SK-N-SH treated with all-trans-retinoic acid at 6 μM for 48 hours (cell line): ENCODE results near the gene MMP26.

Experiments
- ATAC-seq: fragments of 200-7000 bp; cut with Tn5 transposase; 3 replicates; pipeline ENCODE4 v1.9.1; 2020; ENCODE audit warnings: mild to moderate bottlenecking, moderate library complexity
- ARNTL ChIP-seq: fragments of 450-650 bp; formaldehyde crosslinking; IDR thresholded peaks from 2 replicates; pipeline ENCODE4 v1.5.0; 2020; ENCODE audit warnings: low read depth, mild to moderate bottlenecking, moderate library complexity, borderline replicate concordance
- BACH2 ChIP-seq: fragments of 250-450 bp; sonication (Bioruptor Pico); IDR thresholded peaks from 2 replicates; pipeline ENCODE4 v1.9.0; 2021; ENCODE audit warnings: mild to moderate bottlenecking, borderline replicate concordance
- CSDC2 ChIP-seq: fragments of 250-450 bp; sonication (Bioruptor Pico); IDR thresholded peaks from 2 replicates; pipeline ENCODE4 v1.5.0; 2020; ENCODE audit warnings: mild to moderate bottlenecking, moderate library complexity
- ESRRG ChIP-seq: fragments of 250-450 bp; sonication (Bioruptor Pico); IDR thresholded peaks from 2 replicates; pipeline ENCODE4 v1.6.1; 2021; ENCODE audit warnings: mild to moderate bottlenecking
- GLIS3 ChIP-seq: fragments of 250-450 bp; sonication (Bioruptor Pico); IDR thresholded peaks from 2 replicates; pipeline ENCODE4 v1.5.0; 2020; ENCODE audit warnings: mild to moderate bottlenecking, moderate library complexity
- ISL1 ChIP-seq: fragments of 250-450 bp; sonication (Bioruptor Pico); IDR thresholded peaks from 2 replicates; pipeline ENCODE4 v2.1.2; 2022; ENCODE audit warnings: mild to moderate bottlenecking, moderate library complexity
- OSR1 ChIP-seq: fragments of 250-450 bp; sonication (Bioruptor Pico); IDR thresholded peaks from 2 replicates; pipeline ENCODE4 v1.8.0; 2022; ENCODE audit warnings: moderate library complexity, mild to moderate bottlenecking, inconsistent platforms
- PPARA ChIP-seq: fragments of 250-450 bp; sonication (Bioruptor Pico); IDR thresholded peaks from 2 replicates; pipeline ENCODE4 v1.5.0; 2020; ENCODE audit warnings: mild to moderate bottlenecking, borderline replicate concordance
- RARB ChIP-seq: fragments of 250-450 bp; sonication (Bioruptor Pico); IDR thresholded peaks from 2 replicates; pipeline ENCODE4 v1.8.0; 2021; ENCODE audit warnings: mild to moderate bottlenecking, moderate library complexity
- SNAI2 ChIP-seq: fragments of 250-450 bp; sonication (Bioruptor Pico); IDR thresholded peaks from 2 replicates; pipeline ENCODE4 v1.5.0; 2020; ENCODE audit warnings: mild to moderate bottlenecking, moderate library complexity
- TCF4 ChIP-seq: fragments of 250-450 bp; sonication (Bioruptor Pico); IDR thresholded peaks from 2 replicates; pipeline ENCODE4 v1.8.0; 2021; ENCODE audit warnings: mild to moderate bottlenecking, moderate library complexity, borderline replicate concordance
- TOX ChIP-seq: fragments of 250-450 bp; sonication (Bioruptor Pico); IDR thresholded peaks from 2 replicates; pipeline ENCODE4 v1.8.0; 2021; ENCODE audit warnings: mild to moderate bottlenecking, moderate library complexity, borderline replicate concordance
- ZC3H10 ChIP-seq: fragments of 250-450 bp; sonication (Bioruptor Pico); IDR thresholded peaks from 2 replicates; pipeline ENCODE4 v1.5.1; 2021; ENCODE audit warnings: mild to moderate bottlenecking, moderate library complexity
- ZFP3 ChIP-seq: fragments of 250-450 bp; sonication (Bioruptor Pico); IDR thresholded peaks from 2 replicates; pipeline ENCODE4 v1.5.0; 2020; ENCODE audit warnings: mild to moderate bottlenecking, moderate library complexity
- ZNF565 ChIP-seq: fragments of 450-650 bp; formaldehyde crosslinking; conservative IDR thresholded peaks from 2 replicates; pipeline ENCODE4 v1.5.0; 2020; ENCODE audit warnings: low read depth, mild to moderate bottlenecking, moderate library complexity
- ZNF70 ChIP-seq: fragments of 450-650 bp; formaldehyde crosslinking; IDR thresholded peaks from 2 replicates; pipeline ENCODE4 v1.5.0; 2020; ENCODE audit warnings: mild to moderate bottlenecking, moderate library complexity
- ZNF8 ChIP-seq: fragments of 450-650 bp; formaldehyde crosslinking; IDR thresholded peaks from 2 replicates; pipeline ENCODE4 v1.5.0; 2020; ENCODE audit warnings: mild to moderate bottlenecking, moderate library complexity
- TF ChIP-seq, protein P1 (sequence below): fragments of 250-450 bp; sonication (Bioruptor Pico); IDR thresholded peaks from 2 replicates; pipeline ENCODE4 v1.5.1; 2020; ENCODE audit warnings: low read depth, mild to moderate bottlenecking, moderate library complexity
- TF ChIP-seq, protein P2 (sequence below): fragments of 250-450 bp; sonication (Bioruptor Pico); IDR thresholded peaks from 2 replicates; pipeline ENCODE4 v1.8.0; 2020; ENCODE audit warnings: mild to moderate bottlenecking, moderate library complexity, borderline replicate concordance
- TF ChIP-seq, protein P3 (sequence below): fragments of 250-450 bp; sonication (Bioruptor Pico); IDR thresholded peaks from 2 replicates; pipeline ENCODE4 v1.5.1; 2021; ENCODE audit warnings: mild to moderate bottlenecking, moderate library complexity
- TF ChIP-seq, protein P4 (sequence below): fragments of 250-450 bp; sonication (Bioruptor Pico); IDR thresholded peaks from 2 replicates; pipeline ENCODE4 v1.5.0; 2020; ENCODE audit warnings: mild to moderate bottlenecking, moderate library complexity
- TF ChIP-seq, protein P5 (sequence below): fragments of 250-450 bp; sonication (Bioruptor Pico); IDR thresholded peaks from 2 replicates; pipeline ENCODE4 v1.8.0; 2021; ENCODE audit warnings: low read depth, mild to moderate bottlenecking, moderate library complexity, borderline replicate concordance

The MMP26 gene

DNA sequence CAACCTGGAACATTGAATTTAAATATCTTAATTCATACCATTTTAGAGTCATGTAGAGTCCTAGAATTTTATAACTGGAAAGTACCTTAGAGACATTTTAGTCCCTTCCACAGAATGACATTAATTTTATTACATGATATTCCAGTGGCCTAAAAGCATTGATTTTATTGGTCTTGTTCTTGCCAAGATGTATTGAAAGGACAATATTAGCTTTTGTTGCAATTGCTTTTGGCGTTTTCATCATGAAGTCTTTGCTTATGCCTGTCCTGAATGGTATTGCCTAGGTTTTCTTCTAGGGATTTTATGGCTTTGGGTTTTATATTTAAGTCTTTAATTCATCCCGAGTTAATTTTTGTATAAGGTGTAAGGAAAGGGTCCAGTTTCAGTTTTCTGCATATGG, 36.2 kb downstream of the MMP26 start:
- no peak for TF ChIP-seq RARB (CRISPR knock-in tag)
- no peak for TF ChIP-seq ZNF8 (CRISPR knock-in tag)
- TF ChIP-seq BACH2: no peak
- TF ChIP-seq ZFP3 (CRISPR knock-in tag): no peak
- TF ChIP-seq, protein P1, sequence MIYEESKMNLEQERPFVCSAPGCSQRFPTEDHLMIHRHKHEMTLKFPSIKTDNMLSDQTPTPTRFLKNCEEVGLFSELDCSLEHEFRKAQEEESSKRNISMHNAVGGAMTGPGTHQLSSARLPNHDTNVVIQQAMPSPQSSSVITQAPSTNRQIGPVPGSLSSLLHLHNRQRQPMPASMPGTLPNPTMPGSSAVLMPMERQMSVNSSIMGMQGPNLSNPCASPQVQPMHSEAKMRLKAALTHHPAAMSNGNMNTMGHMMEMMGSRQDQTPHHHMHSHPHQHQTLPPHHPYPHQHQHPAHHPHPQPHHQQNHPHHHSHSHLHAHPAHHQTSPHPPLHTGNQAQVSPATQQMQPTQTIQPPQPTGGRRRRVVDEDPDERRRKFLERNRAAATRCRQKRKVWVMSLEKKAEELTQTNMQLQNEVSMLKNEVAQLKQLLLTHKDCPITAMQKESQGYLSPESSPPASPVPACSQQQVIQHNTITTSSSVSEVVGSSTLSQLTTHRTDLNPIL (CRISPR knock-in tag): no peak
- no peak for TF ChIP-seq SNAI2 (CRISPR knock-in tag)
- no peak for TF ChIP-seq ZC3H10 (CRISPR knock-in tag)
- no peak for TF ChIP-seq ARNTL (CRISPR knock-in tag)
- TF ChIP-seq, protein P2, sequence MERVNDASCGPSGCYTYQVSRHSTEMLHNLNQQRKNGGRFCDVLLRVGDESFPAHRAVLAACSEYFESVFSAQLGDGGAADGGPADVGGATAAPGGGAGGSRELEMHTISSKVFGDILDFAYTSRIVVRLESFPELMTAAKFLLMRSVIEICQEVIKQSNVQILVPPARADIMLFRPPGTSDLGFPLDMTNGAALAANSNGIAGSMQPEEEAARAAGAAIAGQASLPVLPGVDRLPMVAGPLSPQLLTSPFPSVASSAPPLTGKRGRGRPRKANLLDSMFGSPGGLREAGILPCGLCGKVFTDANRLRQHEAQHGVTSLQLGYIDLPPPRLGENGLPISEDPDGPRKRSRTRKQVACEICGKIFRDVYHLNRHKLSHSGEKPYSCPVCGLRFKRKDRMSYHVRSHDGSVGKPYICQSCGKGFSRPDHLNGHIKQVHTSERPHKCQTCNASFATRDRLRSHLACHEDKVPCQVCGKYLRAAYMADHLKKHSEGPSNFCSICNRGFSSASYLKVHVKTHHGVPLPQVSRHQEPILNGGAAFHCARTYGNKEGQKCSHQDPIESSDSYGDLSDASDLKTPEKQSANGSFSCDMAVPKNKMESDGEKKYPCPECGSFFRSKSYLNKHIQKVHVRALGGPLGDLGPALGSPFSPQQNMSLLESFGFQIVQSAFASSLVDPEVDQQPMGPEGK (CRISPR knock-in tag): no peak
- TF ChIP-seq ISL1 (CRISPR knock-in tag): no peak
- TF ChIP-seq ZNF70 (CRISPR knock-in tag): no peak
- TF ChIP-seq, protein P3, sequence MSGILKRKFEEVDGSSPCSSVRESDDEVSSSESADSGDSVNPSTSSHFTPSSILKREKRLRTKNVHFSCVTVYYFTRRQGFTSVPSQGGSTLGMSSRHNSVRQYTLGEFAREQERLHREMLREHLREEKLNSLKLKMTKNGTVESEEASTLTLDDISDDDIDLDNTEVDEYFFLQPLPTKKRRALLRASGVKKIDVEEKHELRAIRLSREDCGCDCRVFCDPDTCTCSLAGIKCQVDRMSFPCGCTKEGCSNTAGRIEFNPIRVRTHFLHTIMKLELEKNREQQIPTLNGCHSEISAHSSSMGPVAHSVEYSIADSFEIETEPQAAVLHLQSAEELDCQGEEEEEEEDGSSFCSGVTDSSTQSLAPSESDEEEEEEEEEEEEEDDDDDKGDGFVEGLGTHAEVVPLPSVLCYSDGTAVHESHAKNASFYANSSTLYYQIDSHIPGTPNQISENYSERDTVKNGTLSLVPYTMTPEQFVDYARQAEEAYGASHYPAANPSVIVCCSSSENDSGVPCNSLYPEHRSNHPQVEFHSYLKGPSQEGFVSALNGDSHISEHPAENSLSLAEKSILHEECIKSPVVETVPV: no peak
- TF ChIP-seq ZNF565 (CRISPR knock-in tag): no peak
- no peak for TF ChIP-seq TCF4 (CRISPR knock-in tag)
- TF ChIP-seq CSDC2 (CRISPR knock-in tag): no peak
- TF ChIP-seq, protein P4, sequence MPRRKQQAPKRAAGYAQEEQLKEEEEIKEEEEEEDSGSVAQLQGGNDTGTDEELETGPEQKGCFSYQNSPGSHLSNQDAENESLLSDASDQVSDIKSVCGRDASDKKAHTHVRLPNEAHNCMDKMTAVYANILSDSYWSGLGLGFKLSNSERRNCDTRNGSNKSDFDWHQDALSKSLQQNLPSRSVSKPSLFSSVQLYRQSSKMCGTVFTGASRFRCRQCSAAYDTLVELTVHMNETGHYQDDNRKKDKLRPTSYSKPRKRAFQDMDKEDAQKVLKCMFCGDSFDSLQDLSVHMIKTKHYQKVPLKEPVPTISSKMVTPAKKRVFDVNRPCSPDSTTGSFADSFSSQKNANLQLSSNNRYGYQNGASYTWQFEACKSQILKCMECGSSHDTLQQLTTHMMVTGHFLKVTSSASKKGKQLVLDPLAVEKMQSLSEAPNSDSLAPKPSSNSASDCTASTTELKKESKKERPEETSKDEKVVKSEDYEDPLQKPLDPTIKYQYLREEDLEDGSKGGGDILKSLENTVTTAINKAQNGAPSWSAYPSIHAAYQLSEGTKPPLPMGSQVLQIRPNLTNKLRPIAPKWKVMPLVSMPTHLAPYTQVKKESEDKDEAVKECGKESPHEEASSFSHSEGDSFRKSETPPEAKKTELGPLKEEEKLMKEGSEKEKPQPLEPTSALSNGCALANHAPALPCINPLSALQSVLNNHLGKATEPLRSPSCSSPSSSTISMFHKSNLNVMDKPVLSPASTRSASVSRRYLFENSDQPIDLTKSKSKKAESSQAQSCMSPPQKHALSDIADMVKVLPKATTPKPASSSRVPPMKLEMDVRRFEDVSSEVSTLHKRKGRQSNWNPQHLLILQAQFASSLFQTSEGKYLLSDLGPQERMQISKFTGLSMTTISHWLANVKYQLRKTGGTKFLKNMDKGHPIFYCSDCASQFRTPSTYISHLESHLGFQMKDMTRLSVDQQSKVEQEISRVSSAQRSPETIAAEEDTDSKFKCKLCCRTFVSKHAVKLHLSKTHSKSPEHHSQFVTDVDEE (CRISPR knock-in tag): no peak
- no peak for TF ChIP-seq PPARA
- no peak for TF ChIP-seq TOX (CRISPR knock-in tag)
- no peak for TF ChIP-seq ESRRG (CRISPR knock-in tag)
- TF ChIP-seq, protein P5, sequence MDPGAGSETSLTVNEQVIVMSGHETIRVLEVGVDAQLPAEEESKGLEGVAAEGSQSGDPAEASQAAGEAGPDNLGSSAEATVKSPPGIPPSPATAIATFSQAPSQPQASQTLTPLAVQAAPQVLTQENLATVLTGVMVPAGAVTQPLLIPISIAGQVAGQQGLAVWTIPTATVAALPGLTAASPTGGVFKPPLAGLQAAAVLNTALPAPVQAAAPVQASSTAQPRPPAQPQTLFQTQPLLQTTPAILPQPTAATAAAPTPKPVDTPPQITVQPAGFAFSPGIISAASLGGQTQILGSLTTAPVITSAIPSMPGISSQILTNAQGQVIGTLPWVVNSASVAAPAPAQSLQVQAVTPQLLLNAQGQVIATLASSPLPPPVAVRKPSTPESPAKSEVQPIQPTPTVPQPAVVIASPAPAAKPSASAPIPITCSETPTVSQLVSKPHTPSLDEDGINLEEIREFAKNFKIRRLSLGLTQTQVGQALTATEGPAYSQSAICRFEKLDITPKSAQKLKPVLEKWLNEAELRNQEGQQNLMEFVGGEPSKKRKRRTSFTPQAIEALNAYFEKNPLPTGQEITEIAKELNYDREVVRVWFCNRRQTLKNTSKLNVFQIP (CRISPR knock-in tag): no peak
- TF ChIP-seq, all 23 proteins: peak for 0
- no peak for ATAC-seq

DNA sequence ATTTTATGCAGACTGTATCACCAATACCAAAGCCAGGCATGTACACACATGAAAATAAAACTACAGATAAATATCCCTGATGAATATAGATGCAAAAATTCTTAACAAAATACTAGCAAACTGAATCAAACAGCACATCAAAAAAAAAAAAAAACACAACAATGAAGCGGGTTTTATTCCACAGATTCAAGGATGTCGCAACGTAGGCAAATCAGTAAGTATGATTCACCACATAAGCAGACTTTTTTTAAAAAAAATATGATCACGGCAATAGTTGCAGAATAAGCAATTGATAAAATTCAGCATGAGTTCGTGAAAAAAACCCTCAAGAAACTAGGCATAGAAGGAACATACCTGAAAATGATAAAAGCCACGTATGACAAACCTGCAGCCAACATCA, 43.9 kb downstream of the MMP26 start:
- ATAC-seq: no peak
- TF ChIP-seq SNAI2 (CRISPR knock-in tag) (no peak), PPARA (no peak), GLIS3 (CRISPR knock-in tag) (no peak), OSR1 (CRISPR knock-in tag) (no peak), ARNTL (CRISPR knock-in tag) (no peak), ZNF8 (CRISPR knock-in tag) (no peak)
- TF ChIP-seq, protein P2 (CRISPR knock-in tag): no peak
